Activated T-cell treated with anti-CD3 and anti-CD28 coated beads, Interleukin-2, amount 50 U/mL, for 24 hours (primary cell): ENCODE data around the gene CNKSR3.
A peak's percentile ranks its signal among the peaks of the same experiment; 100 is the strongest.
"Not testable (repeated sequence)": the region's sequence is repeated elsewhere in the genome, so short reads cannot be mapped to it uniquely, and the experiment has no call there.

Source experiments
- DNase-seq: peaks from one replicate; pipeline ENCODE4 v3.0.0-alpha.2; 2020
- H3K27ac Mint-ChIP-seq: 2 replicates; pipeline ENCODE4 v1.8.0; 2020; ENCODE audit warnings: mild to moderate bottlenecking, mixed read lengths
- H3K27me3 Mint-ChIP-seq: 2 replicates; pipeline ENCODE4 v1.8.0; 2020; ENCODE audit warnings: mixed read lengths
- H3K36me3 Mint-ChIP-seq: 2 replicates; pipeline ENCODE4 v1.8.0; 2020; ENCODE audit warnings: low read depth, mixed read lengths
- H3K4me1 Mint-ChIP-seq: 2 replicates; pipeline ENCODE4 v1.8.0; 2020; ENCODE audit warnings: low read depth, mixed read lengths
- H3K4me3 Mint-ChIP-seq: 2 replicates; pipeline ENCODE4 v1.8.0; 2020; ENCODE audit warnings: mild to moderate bottlenecking, moderate library complexity, mixed read lengths
- H3K9me3 Mint-ChIP-seq: 2 replicates; pipeline ENCODE4 v1.8.0; 2020; ENCODE audit warnings: mixed read lengths

The CNKSR3 gene

DNA sequence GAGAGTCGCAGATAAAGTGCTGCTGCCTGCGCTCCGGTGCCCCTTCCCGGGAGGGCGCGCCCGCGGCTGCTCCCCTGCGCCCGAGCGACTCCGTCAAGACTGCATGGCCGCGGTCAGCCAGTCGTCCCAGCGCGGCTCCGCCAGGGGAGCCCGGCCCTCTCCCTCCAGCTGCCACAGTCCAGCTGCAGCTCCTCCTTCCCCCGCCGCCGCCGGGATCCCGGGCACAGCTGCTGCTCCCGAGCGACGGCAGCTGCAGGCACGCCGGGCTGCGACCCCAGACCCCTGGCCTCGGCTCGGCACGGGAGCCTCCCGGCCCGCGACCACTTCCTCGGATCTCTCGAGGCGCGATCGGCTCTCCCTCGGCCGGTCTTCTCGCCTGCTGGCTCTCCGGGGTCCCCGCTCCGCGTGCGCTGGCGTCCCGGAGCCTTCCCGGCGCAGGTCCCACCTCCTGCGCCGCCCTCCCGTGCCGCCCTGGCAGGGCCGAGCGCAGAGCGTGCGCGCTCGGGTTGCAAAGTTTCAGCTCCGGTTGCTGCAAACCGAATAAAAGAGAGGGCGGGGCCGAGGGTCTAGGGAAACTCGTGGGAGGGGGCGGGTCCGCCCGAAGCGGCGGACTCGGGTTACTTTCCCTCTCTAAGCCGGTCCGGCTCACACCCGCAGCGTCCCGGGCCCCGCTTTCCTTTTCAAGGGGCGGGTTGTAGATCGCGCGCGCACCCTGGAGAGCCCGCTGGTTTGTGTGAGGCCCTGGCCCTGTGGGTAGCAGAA, at the start of gene CNKSR3:
TSS of gene CNKSR3 (minus strand) at position 542 of the 762 bp plus-strand sequence. CDS start 571 bp downstream, outside the sequence.
- Mint-ChIP-seq H3K36me3 (no peaks in the 10 kb centered on the region), H3K9me3 (no peaks in the 10 kb centered on the region), H3K4me3 (peak within 1 kb of the TSS; percentile 75), H3K27ac (no peak within 1 kb of the TSS), H3K4me1 (peaks cover 16% of the 10 kb centered on the region), H3K27me3 (peaks cover 69% of the 10 kb centered on the region)
- peak; percentile 62 for DNase-seq

- Mint-ChIP-seq H3K4me3 (no peak overlapping the region), H3K9me3 (no peaks in the 10 kb centered on the region), H3K27me3 (peaks cover 7% of the 10 kb centered on the region), H3K4me1 (no peaks in the 10 kb centered on the region), H3K36me3 (no peaks in the 10 kb centered on the region), H3K27ac (no peak overlapping the region)
- no peak for DNase-seq
Measured at GRCh38 chr6:154558984-154559383, 48.5 kb upstream of the CNKSR3 start.

DNA sequence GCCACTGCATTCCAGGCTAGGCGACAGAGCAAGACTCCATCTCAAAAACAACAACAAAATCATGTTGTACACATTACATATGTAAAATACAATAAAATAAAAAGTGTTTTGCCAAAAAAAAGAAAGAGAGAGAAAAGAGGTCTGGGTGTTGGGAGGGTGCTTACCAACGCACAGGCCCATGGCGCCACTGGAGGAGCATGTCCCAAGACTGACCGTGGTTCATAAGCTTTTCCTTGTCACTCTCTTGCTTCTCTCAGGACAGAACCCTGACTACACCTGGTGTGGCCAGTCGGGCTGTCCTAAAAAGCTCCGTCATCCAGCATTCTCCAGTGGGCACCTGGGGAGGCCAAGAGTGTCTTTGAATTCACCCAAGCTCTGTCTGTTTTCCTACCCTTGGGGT, 48.0 kb upstream of the CNKSR3 start:
- Mint-ChIP-seq H3K27ac (no peak overlapping the region), H3K27me3 (peaks cover 7% of the 10 kb centered on the region), H3K9me3 (no peaks in the 10 kb centered on the region), H3K4me1 (no peaks in the 10 kb centered on the region), H3K36me3 (no peaks in the 10 kb centered on the region), H3K4me3 (no peak overlapping the region)
- no peak for DNase-seq

GRCh38 chr6:154555073-154555677, 44.7 kb upstream of the CNKSR3 start:
- no peak for DNase-seq
- Mint-ChIP-seq H3K36me3 (no peaks in the 10 kb centered on the region), H3K9me3 (no peaks in the 10 kb centered on the region), H3K27me3 (peaks cover 8% of the 10 kb centered on the region), H3K27ac (no peak overlapping the region), H3K4me1 (no peaks in the 10 kb centered on the region), H3K4me3 (no peak overlapping the region)

- H3K27me3 Mint-ChIP-seq: peaks cover 8% of the 10 kb centered on the region
- H3K9me3 Mint-ChIP-seq: no peaks in the 10 kb centered on the region
- H3K27ac Mint-ChIP-seq: no peak overlapping the region
- H3K4me3 Mint-ChIP-seq: no peak overlapping the region
- no peaks in the 10 kb centered on the region for H3K4me1 Mint-ChIP-seq
- no peaks in the 10 kb centered on the region for H3K36me3 Mint-ChIP-seq
- no peak for DNase-seq
Measured at GRCh38 chr6:154554491-154554890, 44.0 kb upstream of the CNKSR3 start.

- H3K27ac Mint-ChIP-seq: no peak overlapping the region
- H3K4me1 Mint-ChIP-seq: no peaks in the 10 kb centered on the region
- DNase-seq: no peak
- H3K27me3 Mint-ChIP-seq: peaks cover 8% of the 10 kb centered on the region
- H3K9me3 Mint-ChIP-seq: no peaks in the 10 kb centered on the region
- no peak overlapping the region for H3K4me3 Mint-ChIP-seq
- no peaks in the 10 kb centered on the region for H3K36me3 Mint-ChIP-seq
Measured at GRCh38 chr6:154550779-154551178, 40.3 kb upstream of the CNKSR3 start.

DNA sequence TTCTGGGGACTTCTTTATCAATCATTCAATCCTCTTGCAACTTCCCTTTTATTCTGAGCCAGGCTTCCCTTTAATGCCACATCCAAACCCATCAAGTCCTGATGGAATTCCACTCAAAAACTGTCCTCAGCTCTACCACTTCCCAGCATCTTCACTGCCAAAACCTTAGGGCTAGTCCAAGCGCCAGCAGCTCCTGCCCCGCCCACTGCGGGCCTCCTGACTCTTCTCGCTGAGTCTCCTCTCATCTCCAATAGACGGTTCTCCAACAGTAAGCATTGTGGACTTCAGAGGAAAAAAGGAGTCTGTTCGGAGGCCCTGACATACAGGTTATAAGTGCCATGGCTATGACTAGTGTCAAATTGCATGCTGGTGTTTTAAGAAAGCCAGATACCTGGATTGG, 38.7 kb upstream of the CNKSR3 start:
- no peak overlapping the region for H3K27ac Mint-ChIP-seq
- no peaks in the 10 kb centered on the region for H3K36me3 Mint-ChIP-seq
- H3K9me3 Mint-ChIP-seq: no peaks in the 10 kb centered on the region
- no peak overlapping the region for H3K4me3 Mint-ChIP-seq
- peaks cover 4% of the 10 kb centered on the region for H3K27me3 Mint-ChIP-seq
- no peak for DNase-seq
- no peaks in the 10 kb centered on the region for H3K4me1 Mint-ChIP-seq

DNA sequence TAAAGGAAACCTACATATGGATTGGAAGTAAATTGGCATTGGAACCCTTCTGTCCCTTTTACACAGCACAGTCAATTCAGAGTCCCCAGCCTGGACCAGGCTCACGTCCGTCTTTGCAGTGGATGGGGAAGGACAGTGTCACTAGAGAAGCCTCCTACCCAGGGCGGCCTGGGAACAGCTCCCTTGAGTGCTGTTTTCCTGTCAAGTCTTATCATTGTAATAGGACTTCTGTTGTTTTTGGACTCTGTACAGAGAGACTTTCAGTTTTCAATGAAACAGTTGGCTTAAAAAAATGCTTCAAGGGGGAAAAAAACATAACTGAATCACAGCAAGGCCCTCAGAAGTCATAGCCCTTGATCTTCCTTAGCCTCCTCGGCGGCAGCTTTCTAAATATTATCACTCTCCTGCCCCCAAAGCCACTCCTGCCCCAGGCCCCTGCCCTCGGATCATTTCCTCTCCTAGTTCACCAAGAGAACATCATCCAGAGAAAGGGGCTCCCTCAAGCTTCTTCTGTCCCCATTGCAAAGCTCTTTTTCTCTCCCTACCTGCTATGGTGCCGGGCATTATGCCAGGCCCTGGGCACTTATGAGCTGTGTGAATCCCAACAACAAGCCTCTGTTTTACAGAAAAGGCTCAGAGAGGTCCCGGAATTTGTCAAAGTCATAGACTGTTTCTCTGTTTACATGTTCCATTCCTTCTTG, 37.8 kb upstream of the CNKSR3 start:
- peaks cover 4% of the 10 kb centered on the region for H3K27me3 Mint-ChIP-seq
- no peak overlapping the region for H3K4me3 Mint-ChIP-seq
- no peaks in the 10 kb centered on the region for H3K9me3 Mint-ChIP-seq
- no peaks in the 10 kb centered on the region for H3K36me3 Mint-ChIP-seq
- no peak overlapping the region for H3K27ac Mint-ChIP-seq
- H3K4me1 Mint-ChIP-seq: no peaks in the 10 kb centered on the region
- DNase-seq: no peak

- Mint-ChIP-seq H3K4me1 (no peaks in the 10 kb centered on the region), H3K27me3 (no peaks in the 10 kb centered on the region), H3K9me3 (no peaks in the 10 kb centered on the region), H3K4me3 (no peak overlapping the region), H3K36me3 (no peaks in the 10 kb centered on the region), H3K27ac (no peak overlapping the region)
- DNase-seq: no peak
Measured at GRCh38 chr6:154543628-154544027, 33.1 kb upstream of the CNKSR3 start.

GRCh38 chr6:154542747-154543146, 32.3 kb upstream of the CNKSR3 start:
- no peak overlapping the region for H3K4me3 Mint-ChIP-seq
- no peaks in the 10 kb centered on the region for H3K36me3 Mint-ChIP-seq
- no peaks in the 10 kb centered on the region for H3K4me1 Mint-ChIP-seq
- H3K27ac Mint-ChIP-seq: no peak overlapping the region
- no peaks in the 10 kb centered on the region for H3K27me3 Mint-ChIP-seq
- no peaks in the 10 kb centered on the region for H3K9me3 Mint-ChIP-seq
- no peak for DNase-seq

GRCh38 chr6:154541837-154542236, 31.4 kb upstream of the CNKSR3 start:
- H3K4me1 Mint-ChIP-seq, H3K27me3 Mint-ChIP-seq, H3K27ac Mint-ChIP-seq, DNase-seq, H3K4me3 Mint-ChIP-seq, H3K36me3 Mint-ChIP-seq, H3K9me3 Mint-ChIP-seq: not testable (repeated sequence)

- no peak for DNase-seq
- Mint-ChIP-seq H3K27me3 (no peaks in the 10 kb centered on the region), H3K4me3 (no peak overlapping the region), H3K9me3 (no peaks in the 10 kb centered on the region), H3K4me1 (no peaks in the 10 kb centered on the region), H3K36me3 (no peaks in the 10 kb centered on the region), H3K27ac (no peak overlapping the region)
Measured at GRCh38 chr6:154539593-154540269, 29.2 kb upstream of the CNKSR3 start.

DNA sequence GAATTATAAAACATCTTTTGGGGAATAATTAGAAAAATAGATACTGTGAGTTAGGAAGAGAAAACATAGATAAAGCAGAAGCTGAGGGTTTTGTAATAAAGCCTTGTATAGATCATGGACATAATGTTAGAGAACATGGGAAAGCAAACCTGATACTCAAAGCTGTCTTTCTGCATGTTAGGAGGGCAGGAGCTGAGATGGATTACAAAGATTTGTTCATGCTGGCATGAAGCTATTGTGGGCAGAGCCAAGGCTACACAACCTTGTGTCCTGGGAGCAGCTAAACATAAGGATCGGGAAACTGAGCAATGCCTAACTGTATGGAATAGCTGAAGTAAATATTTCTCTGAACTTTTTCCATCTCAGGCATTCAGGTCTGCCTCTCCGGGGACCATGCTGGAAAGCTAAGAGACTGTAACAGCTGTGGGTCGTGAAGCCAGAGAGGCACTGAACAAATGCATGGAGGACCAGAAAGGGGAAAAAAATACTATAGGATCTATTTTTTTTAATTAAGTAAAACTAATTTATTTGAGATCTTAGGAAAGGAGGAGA, 28.2 kb upstream of the CNKSR3 start:
- H3K36me3 Mint-ChIP-seq: no peaks in the 10 kb centered on the region
- no peak for DNase-seq
- no peaks in the 10 kb centered on the region for H3K4me1 Mint-ChIP-seq
- no peaks in the 10 kb centered on the region for H3K27me3 Mint-ChIP-seq
- no peak overlapping the region for H3K27ac Mint-ChIP-seq
- no peak overlapping the region for H3K4me3 Mint-ChIP-seq
- no peaks in the 10 kb centered on the region for H3K9me3 Mint-ChIP-seq

DNA sequence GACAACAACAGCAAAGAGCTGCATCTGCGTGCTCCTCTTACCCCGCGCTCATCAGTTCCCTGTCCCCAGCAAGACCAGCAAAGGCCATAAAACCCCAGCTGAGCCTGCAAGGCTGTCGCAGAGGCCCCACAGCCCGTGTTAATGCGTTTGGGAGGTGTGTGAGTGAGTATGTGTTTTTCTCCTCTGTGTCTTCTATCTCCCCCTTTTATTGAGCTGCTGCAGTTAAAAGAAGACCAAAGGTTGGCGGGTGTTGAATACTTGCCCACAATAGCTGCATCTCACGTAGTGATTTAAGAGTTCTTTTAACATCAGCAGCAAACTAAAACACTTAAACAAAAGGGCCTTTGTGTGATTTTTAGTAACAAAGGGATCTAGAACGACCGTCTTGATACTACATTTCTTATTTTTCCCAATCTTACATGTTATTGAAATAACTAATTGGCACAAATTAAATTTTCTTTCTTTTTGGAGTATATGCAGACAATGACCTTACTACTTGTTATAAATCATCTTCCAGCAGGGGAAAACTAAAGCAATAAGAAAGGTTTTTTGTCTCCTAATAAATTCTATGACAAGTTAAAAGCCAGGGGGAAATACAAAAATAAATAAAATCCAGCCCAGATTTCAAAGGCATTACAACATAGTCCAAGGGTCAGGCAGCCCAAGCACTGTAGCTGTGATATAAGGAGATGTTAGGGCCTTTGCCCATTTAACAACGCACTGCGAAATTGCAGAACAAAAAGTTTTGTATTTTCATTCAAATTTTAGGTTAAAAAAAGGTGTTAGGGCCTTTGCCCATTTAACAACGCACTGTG, 27.2 kb upstream of the CNKSR3 start:
- Mint-ChIP-seq H3K36me3 (no peaks in the 10 kb centered on the region), H3K4me3 (no peak overlapping the region), H3K27me3 (no peaks in the 10 kb centered on the region), H3K4me1 (no peaks in the 10 kb centered on the region), H3K27ac (no peak overlapping the region), H3K9me3 (no peaks in the 10 kb centered on the region)
- DNase-seq: no peak
